GM18508 (cell line): Measurements from ENCODE around the gene DRG1.
"Not testable (repeated sequence)": the region's sequence is repeated elsewhere in the genome, so short reads cannot be mapped to it uniquely, and the experiment has no call there.

Experiments
- ATAC-seq: cut with Tn5 transposase; IDR thresholded peaks from one replicate; pipeline ENCODE4 v1.9.1; 2021; ENCODE audit warnings: moderate number of reproducible peaks; ENCODE audit not compliant: insufficient read depth, unreplicated experiment

The DRG1 gene

GRCh38 chr22:31441652-31442051 lies 42.2 kb downstream of the DRG1 start:
- ATAC-seq = no peak

- ATAC-seq = no peak
These were observed 43.5 kb downstream of the DRG1 start for GRCh38 chr22:31442768-31443489.

GRCh38 chr22:31443516-31443915 lies 44.1 kb downstream of the DRG1 start:
- ATAC-seq = no peak

- ATAC-seq = no peak
These were observed 46.2 kb downstream of the DRG1 start for GRCh38 chr22:31445642-31446041.

GRCh38 chr22:31446208-31446607 lies 46.8 kb downstream of the DRG1 start:
- no peak for ATAC-seq

GRCh38 chr22:31446767-31447166 lies 47.4 kb downstream of the DRG1 start:
- no peak for ATAC-seq

GRCh38 chr22:31447337-31447736 lies 47.9 kb downstream of the DRG1 start:
- ATAC-seq = no peak

GRCh38 chr22:31448382-31448781 lies 49.0 kb downstream of the DRG1 start:
- ATAC-seq = no peak

GRCh38 chr22:31449506-31449905 lies 50.1 kb downstream of the DRG1 start:
- ATAC-seq = no peak

GRCh38 chr22:31451709-31452571 lies 52.5 kb downstream of the DRG1 start:
- no peak for ATAC-seq

- ATAC-seq = no peak
These were observed 62.3 kb downstream of the DRG1 start for GRCh38 chr22:31461699-31462098.

GRCh38 chr22:31465307-31465706 lies 65.9 kb downstream of the DRG1 start:
- ATAC-seq = no peak

- no peak for ATAC-seq
These were observed 75.3 kb downstream of the DRG1 start for GRCh38 chr22:31474743-31475142.

GRCh38 chr22:31475800-31476199 lies 76.4 kb downstream of the DRG1 start:
- ATAC-seq = no peak

- ATAC-seq = no peak
These were observed 77.9 kb downstream of the DRG1 start for GRCh38 chr22:31477329-31477728.

- no peak for ATAC-seq
These were observed 81.7 kb downstream of the DRG1 start for GRCh38 chr22:31481129-31481528.

GRCh38 chr22:31482470-31482869 lies 83.1 kb downstream of the DRG1 start:
- not testable (repeated sequence) for ATAC-seq
